Measurements from ENCODE around the gene CLDN22.
A peak's percentile ranks its signal among the peaks of the same experiment; 100 is the strongest.

CLDN22 gene

DNA sequence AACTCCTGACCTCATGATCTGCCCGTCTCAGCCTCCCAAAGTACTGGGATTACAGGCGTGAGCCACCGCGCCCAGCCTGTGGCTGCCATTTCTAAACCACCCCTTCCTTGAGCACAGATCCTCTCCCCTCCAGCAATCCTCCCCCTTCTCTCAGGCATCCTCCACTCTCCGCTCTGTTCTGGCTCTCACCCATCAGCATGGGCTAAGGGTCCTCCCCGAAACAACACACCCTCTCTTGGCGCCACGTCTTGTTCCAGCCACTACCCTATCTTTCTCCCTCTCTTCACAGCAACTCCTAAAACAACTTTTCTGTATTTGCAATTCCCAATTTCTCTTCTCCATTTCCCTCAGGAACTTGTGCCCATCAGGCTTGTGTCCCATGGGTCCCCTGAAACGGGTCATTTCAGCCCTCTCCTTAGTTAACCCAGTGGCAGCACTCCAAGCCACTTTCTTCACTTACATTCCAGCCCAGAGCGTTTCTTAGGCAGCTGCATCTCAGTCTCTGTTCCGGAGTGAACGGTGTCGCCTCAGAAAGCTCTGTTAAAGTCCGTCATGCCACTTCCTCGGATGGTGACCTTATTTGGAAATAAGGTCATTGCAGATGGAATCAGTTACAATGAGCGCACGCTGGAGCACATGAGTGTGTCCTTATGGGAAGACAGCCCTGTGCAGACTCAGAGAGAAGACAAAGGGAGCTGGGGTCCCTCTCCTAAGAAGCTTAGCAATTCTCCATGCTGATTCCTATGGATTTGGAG is 30.4 kb upstream of the CLDN22 start:
- no peak for TF ChIP-seq TOX (CRISPR knock-in tag; IDR thresholded peaks at IDR 0.05; ENCODE audit: borderline replicate concordance)
- no peak for TF ChIP-seq GLIS3 (CRISPR knock-in tag; IDR thresholded peaks at IDR 0.05)
- TF ChIP-seq, protein P1, sequence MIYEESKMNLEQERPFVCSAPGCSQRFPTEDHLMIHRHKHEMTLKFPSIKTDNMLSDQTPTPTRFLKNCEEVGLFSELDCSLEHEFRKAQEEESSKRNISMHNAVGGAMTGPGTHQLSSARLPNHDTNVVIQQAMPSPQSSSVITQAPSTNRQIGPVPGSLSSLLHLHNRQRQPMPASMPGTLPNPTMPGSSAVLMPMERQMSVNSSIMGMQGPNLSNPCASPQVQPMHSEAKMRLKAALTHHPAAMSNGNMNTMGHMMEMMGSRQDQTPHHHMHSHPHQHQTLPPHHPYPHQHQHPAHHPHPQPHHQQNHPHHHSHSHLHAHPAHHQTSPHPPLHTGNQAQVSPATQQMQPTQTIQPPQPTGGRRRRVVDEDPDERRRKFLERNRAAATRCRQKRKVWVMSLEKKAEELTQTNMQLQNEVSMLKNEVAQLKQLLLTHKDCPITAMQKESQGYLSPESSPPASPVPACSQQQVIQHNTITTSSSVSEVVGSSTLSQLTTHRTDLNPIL (CRISPR knock-in tag; IDR thresholded peaks at IDR 0.05; ENCODE audit: low read depth) = no peak
- TF ChIP-seq, protein P2, sequence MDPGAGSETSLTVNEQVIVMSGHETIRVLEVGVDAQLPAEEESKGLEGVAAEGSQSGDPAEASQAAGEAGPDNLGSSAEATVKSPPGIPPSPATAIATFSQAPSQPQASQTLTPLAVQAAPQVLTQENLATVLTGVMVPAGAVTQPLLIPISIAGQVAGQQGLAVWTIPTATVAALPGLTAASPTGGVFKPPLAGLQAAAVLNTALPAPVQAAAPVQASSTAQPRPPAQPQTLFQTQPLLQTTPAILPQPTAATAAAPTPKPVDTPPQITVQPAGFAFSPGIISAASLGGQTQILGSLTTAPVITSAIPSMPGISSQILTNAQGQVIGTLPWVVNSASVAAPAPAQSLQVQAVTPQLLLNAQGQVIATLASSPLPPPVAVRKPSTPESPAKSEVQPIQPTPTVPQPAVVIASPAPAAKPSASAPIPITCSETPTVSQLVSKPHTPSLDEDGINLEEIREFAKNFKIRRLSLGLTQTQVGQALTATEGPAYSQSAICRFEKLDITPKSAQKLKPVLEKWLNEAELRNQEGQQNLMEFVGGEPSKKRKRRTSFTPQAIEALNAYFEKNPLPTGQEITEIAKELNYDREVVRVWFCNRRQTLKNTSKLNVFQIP (CRISPR knock-in tag; IDR thresholded peaks at IDR 0.05; ENCODE audit: borderline replicate concordance, low read depth) = no peak
- no peak for TF ChIP-seq PPARA (CRISPR knock-in tag; IDR thresholded peaks at IDR 0.05; ENCODE audit: borderline replicate concordance)
- no peak for TF ChIP-seq BACH2 (CRISPR knock-in tag; IDR thresholded peaks at IDR 0.05; ENCODE audit: borderline replicate concordance)
- no peak for TF ChIP-seq ESRRG (CRISPR knock-in tag; IDR thresholded peaks at IDR 0.05)
- TF ChIP-seq OSR1 (CRISPR knock-in tag; IDR thresholded peaks at IDR 0.05) = no peak
- TF ChIP-seq, protein P3, sequence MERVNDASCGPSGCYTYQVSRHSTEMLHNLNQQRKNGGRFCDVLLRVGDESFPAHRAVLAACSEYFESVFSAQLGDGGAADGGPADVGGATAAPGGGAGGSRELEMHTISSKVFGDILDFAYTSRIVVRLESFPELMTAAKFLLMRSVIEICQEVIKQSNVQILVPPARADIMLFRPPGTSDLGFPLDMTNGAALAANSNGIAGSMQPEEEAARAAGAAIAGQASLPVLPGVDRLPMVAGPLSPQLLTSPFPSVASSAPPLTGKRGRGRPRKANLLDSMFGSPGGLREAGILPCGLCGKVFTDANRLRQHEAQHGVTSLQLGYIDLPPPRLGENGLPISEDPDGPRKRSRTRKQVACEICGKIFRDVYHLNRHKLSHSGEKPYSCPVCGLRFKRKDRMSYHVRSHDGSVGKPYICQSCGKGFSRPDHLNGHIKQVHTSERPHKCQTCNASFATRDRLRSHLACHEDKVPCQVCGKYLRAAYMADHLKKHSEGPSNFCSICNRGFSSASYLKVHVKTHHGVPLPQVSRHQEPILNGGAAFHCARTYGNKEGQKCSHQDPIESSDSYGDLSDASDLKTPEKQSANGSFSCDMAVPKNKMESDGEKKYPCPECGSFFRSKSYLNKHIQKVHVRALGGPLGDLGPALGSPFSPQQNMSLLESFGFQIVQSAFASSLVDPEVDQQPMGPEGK (CRISPR knock-in tag; IDR thresholded peaks at IDR 0.05; ENCODE audit: borderline replicate concordance) = no peak
- no peak for TF ChIP-seq ZNF565 (CRISPR knock-in tag; conservative IDR thresholded peaks at IDR 0.05; ENCODE audit: low read depth)
- no peak for TF ChIP-seq ZFP30 (CRISPR knock-in tag; IDR thresholded peaks at IDR 0.05)
- no peak for TF ChIP-seq ISL1 (CRISPR knock-in tag; IDR thresholded peaks at IDR 0.05)
- ATAC-seq = no peak

DNA sequence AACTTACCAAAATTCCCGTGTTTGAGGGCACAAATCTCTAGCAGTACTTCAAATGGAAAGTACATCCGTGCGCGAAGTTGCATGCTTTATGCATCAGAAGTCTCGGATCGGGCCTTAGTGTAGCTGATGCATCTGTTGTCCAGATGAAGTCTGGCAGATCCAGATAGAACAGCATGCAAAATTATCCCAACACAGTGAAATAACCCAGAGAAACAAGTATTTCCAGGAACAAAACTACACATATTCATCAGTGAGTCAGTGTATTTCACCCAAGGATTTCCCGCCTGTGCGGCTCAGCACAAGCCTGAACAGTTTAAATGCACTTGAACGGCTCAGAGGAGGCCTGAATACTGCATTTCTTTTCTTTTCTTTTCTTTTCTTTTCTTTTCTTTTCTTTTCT is 29.6 kb upstream of the CLDN22 start:
- no peak for TF ChIP-seq BACH2 (CRISPR knock-in tag; IDR thresholded peaks at IDR 0.05; ENCODE audit: borderline replicate concordance)
- TF ChIP-seq, protein P2 (CRISPR knock-in tag; IDR thresholded peaks at IDR 0.05; ENCODE audit: borderline replicate concordance, low read depth) = no peak
- TF ChIP-seq, protein P4, sequence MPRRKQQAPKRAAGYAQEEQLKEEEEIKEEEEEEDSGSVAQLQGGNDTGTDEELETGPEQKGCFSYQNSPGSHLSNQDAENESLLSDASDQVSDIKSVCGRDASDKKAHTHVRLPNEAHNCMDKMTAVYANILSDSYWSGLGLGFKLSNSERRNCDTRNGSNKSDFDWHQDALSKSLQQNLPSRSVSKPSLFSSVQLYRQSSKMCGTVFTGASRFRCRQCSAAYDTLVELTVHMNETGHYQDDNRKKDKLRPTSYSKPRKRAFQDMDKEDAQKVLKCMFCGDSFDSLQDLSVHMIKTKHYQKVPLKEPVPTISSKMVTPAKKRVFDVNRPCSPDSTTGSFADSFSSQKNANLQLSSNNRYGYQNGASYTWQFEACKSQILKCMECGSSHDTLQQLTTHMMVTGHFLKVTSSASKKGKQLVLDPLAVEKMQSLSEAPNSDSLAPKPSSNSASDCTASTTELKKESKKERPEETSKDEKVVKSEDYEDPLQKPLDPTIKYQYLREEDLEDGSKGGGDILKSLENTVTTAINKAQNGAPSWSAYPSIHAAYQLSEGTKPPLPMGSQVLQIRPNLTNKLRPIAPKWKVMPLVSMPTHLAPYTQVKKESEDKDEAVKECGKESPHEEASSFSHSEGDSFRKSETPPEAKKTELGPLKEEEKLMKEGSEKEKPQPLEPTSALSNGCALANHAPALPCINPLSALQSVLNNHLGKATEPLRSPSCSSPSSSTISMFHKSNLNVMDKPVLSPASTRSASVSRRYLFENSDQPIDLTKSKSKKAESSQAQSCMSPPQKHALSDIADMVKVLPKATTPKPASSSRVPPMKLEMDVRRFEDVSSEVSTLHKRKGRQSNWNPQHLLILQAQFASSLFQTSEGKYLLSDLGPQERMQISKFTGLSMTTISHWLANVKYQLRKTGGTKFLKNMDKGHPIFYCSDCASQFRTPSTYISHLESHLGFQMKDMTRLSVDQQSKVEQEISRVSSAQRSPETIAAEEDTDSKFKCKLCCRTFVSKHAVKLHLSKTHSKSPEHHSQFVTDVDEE (CRISPR knock-in tag; IDR thresholded peaks at IDR 0.05) = no peak
- no peak for TF ChIP-seq ZNF565 (CRISPR knock-in tag; conservative IDR thresholded peaks at IDR 0.05; ENCODE audit: low read depth)
- TF ChIP-seq ISL1 (CRISPR knock-in tag; IDR thresholded peaks at IDR 0.05) = no peak
- no peak for TF ChIP-seq PPARA (CRISPR knock-in tag; IDR thresholded peaks at IDR 0.05; ENCODE audit: borderline replicate concordance)
- no peak for TF ChIP-seq ESRRG (CRISPR knock-in tag; IDR thresholded peaks at IDR 0.05)
- TF ChIP-seq TOX (CRISPR knock-in tag; IDR thresholded peaks at IDR 0.05; ENCODE audit: borderline replicate concordance) = no peak
- peak; percentile 41 for ATAC-seq

DNA sequence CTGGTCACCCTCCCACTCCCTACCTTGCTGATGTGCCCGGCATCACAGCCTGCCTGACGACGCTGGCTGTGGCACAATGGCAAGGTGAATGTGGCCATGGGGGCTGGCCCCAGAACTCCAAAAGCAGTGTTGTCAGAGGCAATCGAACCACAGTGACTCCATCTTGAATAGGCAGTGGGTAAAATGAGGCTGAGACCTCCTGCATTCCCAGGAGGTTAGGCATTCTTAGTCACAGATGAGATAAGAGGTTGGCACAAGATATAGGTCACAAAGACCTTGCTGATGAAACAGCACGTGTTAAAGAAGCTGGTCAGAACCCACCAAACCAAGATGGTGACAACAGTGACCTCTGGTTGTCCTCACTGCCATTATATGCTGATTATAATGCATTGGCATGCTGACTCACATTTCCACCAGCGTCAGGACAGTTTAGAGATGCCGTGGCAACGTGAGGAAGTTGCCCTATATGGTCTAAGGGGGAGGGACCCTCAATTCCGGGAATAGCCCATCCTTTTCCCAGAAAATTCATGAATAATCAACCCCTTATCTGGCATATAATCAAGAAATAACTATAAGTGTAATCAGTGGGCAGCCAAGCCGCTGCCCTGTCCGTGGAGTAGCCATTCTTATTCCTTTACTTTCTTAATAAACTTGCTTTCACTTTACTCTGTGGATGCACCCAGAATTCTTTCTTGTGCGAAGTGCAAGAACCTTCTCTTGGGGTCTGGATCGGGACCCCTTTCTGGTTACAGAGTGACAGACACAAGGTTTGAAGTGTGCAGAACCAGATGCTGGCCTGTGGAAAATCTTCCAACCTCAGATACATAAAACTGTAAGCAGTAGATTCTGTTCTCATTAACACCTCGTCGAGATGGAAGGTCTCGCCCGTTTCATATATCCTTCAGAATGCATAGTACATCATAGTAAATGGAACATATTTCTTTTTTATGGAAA is 28.9 kb upstream of the CLDN22 start:
- peak; percentile 95 for ATAC-seq
- no peak for TF ChIP-seq PPARA (CRISPR knock-in tag; IDR thresholded peaks at IDR 0.05; ENCODE audit: borderline replicate concordance)
- peak; percentile 100 for TF ChIP-seq OSR1 (CRISPR knock-in tag; IDR thresholded peaks at IDR 0.05)
- peak; percentile 98 for TF ChIP-seq ESRRG (CRISPR knock-in tag; IDR thresholded peaks at IDR 0.05)
- peak; percentile 80 for TF ChIP-seq ZFP30 (CRISPR knock-in tag; IDR thresholded peaks at IDR 0.05)
- peak; percentile 61; the same call in 1 of the 2 replicates for TF ChIP-seq ARNTL (CRISPR knock-in tag; IDR thresholded peaks at IDR 0.05; ENCODE audit: borderline replicate concordance, low read depth)
- TF ChIP-seq, protein P3 (CRISPR knock-in tag; IDR thresholded peaks at IDR 0.05; ENCODE audit: borderline replicate concordance) = peak; percentile 100
- peak; percentile 95; the same call in 1 of the 2 replicates for TF ChIP-seq ZNF8 (CRISPR knock-in tag; IDR thresholded peaks at IDR 0.05)
- peak; percentile 99 for TF ChIP-seq GLIS3 (CRISPR knock-in tag; IDR thresholded peaks at IDR 0.05)
- TF ChIP-seq TOX (CRISPR knock-in tag; IDR thresholded peaks at IDR 0.05; ENCODE audit: borderline replicate concordance) = peak; percentile 100
- TF ChIP-seq, protein P5, sequence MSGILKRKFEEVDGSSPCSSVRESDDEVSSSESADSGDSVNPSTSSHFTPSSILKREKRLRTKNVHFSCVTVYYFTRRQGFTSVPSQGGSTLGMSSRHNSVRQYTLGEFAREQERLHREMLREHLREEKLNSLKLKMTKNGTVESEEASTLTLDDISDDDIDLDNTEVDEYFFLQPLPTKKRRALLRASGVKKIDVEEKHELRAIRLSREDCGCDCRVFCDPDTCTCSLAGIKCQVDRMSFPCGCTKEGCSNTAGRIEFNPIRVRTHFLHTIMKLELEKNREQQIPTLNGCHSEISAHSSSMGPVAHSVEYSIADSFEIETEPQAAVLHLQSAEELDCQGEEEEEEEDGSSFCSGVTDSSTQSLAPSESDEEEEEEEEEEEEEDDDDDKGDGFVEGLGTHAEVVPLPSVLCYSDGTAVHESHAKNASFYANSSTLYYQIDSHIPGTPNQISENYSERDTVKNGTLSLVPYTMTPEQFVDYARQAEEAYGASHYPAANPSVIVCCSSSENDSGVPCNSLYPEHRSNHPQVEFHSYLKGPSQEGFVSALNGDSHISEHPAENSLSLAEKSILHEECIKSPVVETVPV (CRISPR knock-in tag; IDR thresholded peaks at IDR 0.05) = peak; percentile 99
- TF ChIP-seq RARB (CRISPR knock-in tag; IDR thresholded peaks at IDR 0.05) = peak; percentile 99
- TF ChIP-seq, protein P1 (CRISPR knock-in tag; IDR thresholded peaks at IDR 0.05; ENCODE audit: low read depth) = peak; percentile 99
- peak; percentile 99 for TF ChIP-seq ZNF565 (CRISPR knock-in tag; conservative IDR thresholded peaks at IDR 0.05; ENCODE audit: low read depth)
